Measurements from ENCODE around the gene SMIM7. TPM values are rescaled to one million over a fixed set of nuclear protein-coding genes. Genes with fewer than 3 reads are reported as not detected.

The SMIM7 gene
- total and polyA plus RNA-seq, 2 of the 13 experiments (the other 11 are each of a cell fraction or from before 2014, with no cell fraction given), result 55.7 to 74.9 TPM

GRCh38 chr19:16660763-16661479 lies 977 bp upstream of the SMIM7 start, which contains the start of gene TMEM38A (continued):
- no peak for TF ChIP-seq TFDP2 (CRISPR knock-in tag; IDR thresholded peaks at IDR 0.05)
- no peak for TF ChIP-seq RNF219 (CRISPR knock-in tag; IDR thresholded peaks at IDR 0.05)
- TF ChIP-seq ZNF382 (CRISPR knock-in tag; IDR thresholded peaks at IDR 0.05; ENCODE audit: borderline replicate concordance), result no peak
- TF ChIP-seq ZNF460 (CRISPR knock-in tag; IDR thresholded peaks at IDR 0.05; ENCODE audit: borderline replicate concordance), result no peak

- H3K27me3 ChIP-seq (ENCODE audit: control insufficient read depth in 1 of 2, insufficient read depth in 2 of 2, low read length in 2 of 2), result no peaks in the 10 kb centered on the region; a peak in 1 of 5 replicates
- 0% methylated on average over 14 of the region's 14 CpGs for WGBS (ENCODE audit: low lambda C conversion rate)
- H3K9ac ChIP-seq (ENCODE audit: insufficient read depth, low read depth, low read length), result peak overlapping the region; percentile 86
- in situ Hi-C loops (cut with HindIII; ENCODE audit: extremely low pct_ligation_motif_present, low pct_unique_long_range_greater_than_20kb) (no loop called here), intact Hi-C loops (cut with micrococcal nuclease; ENCODE audit: unreplicated experiment) (no loop called here)
- peak overlapping the region; percentile 99 for H3K4me2 ChIP-seq (ENCODE audit: low read depth, low read length)
- ChIA-PET CTCF (ENCODE audit: low intra/inter-chr PET ratio, low total read pairs) (no interaction called here), POLR2A (interaction anchor here (1.1 to 2.4 kb wide), 4 partner anchors 17 to 195 kb away, joined by 3 to 9 read pairs (median 4); partner anchors contain the start of genes C19orf44 and CALR3)
- peak overlapping the region; percentile 90 for H3K27ac ChIP-seq (ENCODE audit: extremely low read length, insufficient read depth, low read length)
- H3K4me1 ChIP-seq (ENCODE audit: insufficient read depth, low read length), result peaks cover 47% of the 10 kb centered on the region
- H4K20me1 ChIP-seq (ENCODE audit: insufficient read depth, low read length), result peaks cover 22% of the 10 kb centered on the region
- no peak for FAIRE-seq
- peaks cover 19 to 37% of the 10 kb centered on the region in 2 experiments for H3K36me3 ChIP-seq (replicated peaks in 1 of 2; ENCODE audit: control insufficient read depth in 1 of 2, insufficient read depth in 2 of 2, low read length in 2 of 2)
- DNase-seq (ENCODE audit: low spot score), result no peak
- no peaks in the 10 kb centered on the region for H3K9me3 ChIP-seq (ENCODE audit: low read length)
- peak overlapping the region; percentile 87 to 99 (median 98) for H3K4me3 ChIP-seq (replicated peaks in 1 of 3; ENCODE audit: insufficient read depth in 1 of 3, low read depth in 2 of 3, low read length in 3 of 3)
- H2AFZ ChIP-seq (ENCODE audit: low read length), result no peak overlapping the region
- peak; percentile 12; the same call in 2 of the 3 replicates for ATAC-seq
- peaks cover 32% of the 10 kb centered on the region for H3K79me2 ChIP-seq (ENCODE audit: insufficient read depth, low read length)
- TSS peak; percentile 61 for BruUV-seq (replicated peaks)
- no peak for TF ChIP-seq MYPOP (CRISPR knock-in tag; IDR thresholded peaks at IDR 0.05)
- 0 out of 2 replicates have a peak, but pooled peaks have one; percentile 28 for TF ChIP-seq PHF21A (CRISPR knock-in tag; IDR thresholded peaks at IDR 0.05)
- no peak for TF ChIP-seq STAT6 (CRISPR knock-in tag; IDR thresholded peaks at IDR 0.05; ENCODE audit: borderline replicate concordance)
- TF ChIP-seq HOMEZ (CRISPR knock-in tag; IDR thresholded peaks at IDR 0.05; ENCODE audit: low read depth), result no peak
- no peak for TF ChIP-seq SRY (CRISPR knock-in tag; IDR thresholded peaks at IDR 0.05)
- no peak for TF ChIP-seq ZBTB25 (CRISPR knock-in tag; IDR thresholded peaks at IDR 0.05)
- TF ChIP-seq ZNF354B (CRISPR knock-in tag; IDR thresholded peaks at IDR 0.05), result no peak
Observed at GRCh38 chr19:16659464-16659831, 496 bp downstream of the SMIM7 start.
